Activated naive CD4-positive, alpha-beta T cell (primary cell): ENCODE data around the gene PHTF2.
"Not testable (repeated sequence)": the region's sequence is repeated elsewhere in the genome, so short reads cannot be mapped to it uniquely, and the experiment has no call there.

Experiments used
- DNase-seq, 4 experiments: peaks; one replicate each; lab custom pipeline; 2025; lab: John Stamatoyannopoulos, UW

PHTF2 gene

DNA sequence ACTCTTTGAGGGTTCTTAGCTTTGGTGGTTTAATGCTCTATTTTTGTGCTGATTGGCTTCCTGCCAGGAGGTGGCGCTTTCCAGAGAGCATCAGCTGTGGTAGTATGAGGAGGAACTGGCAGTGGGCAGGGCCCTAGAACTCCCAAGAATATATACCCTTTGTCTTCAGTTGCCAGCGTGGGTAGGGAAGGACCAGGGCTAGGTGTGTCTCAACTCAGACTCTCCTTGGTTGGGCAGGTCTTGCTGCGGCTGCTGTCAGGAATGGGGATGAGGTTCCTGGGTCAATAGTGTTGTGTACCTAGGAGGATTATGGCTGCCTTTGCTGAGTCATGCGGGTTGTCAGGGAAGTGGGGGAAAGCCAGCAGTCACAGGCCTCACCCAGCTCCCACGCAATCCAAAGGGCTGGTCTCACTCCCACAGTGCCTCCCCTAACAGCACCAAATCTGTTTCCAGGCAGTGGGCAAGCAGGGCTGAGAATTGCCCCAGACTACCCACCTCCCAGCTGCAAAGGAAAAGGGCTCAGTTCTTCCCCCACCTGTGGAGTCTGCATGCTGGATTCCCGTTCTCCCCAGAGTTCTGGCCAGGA lies 191.5 kb downstream of the PHTF2 start:
- no peak for DNase-seq

GRCh38 chr7:77991656-77992055 lies 193.1 kb downstream of the PHTF2 start:
- no peak for DNase-seq

DNA sequence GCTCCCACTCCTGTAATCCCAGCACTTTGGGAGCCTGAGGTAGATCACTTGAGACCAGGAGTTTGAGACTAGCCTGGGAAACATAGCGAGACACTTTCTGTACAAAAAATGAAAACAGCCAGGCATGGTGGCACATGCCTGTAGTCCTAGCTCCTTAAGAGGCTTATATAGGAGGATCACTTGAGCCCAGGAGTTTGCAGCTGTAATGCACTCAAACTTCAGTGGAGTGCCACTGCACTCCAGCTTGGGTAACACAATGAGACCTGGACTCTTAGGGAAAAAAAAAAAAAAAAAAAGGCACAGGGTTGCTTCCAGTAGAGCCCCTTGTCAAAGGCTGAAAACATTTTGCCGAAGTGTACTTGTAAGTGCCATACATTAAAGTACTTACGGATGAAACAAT lies 195.3 kb downstream of the PHTF2 start:
- no peak for DNase-seq

- DNase-seq: no peak
Measured at GRCh38 chr7:77995717-77996116, 197.1 kb downstream of the PHTF2 start.

- not testable (repeated sequence) for DNase-seq
Measured at GRCh38 chr7:77999168-77999567, 200.6 kb downstream of the PHTF2 start.

DNA sequence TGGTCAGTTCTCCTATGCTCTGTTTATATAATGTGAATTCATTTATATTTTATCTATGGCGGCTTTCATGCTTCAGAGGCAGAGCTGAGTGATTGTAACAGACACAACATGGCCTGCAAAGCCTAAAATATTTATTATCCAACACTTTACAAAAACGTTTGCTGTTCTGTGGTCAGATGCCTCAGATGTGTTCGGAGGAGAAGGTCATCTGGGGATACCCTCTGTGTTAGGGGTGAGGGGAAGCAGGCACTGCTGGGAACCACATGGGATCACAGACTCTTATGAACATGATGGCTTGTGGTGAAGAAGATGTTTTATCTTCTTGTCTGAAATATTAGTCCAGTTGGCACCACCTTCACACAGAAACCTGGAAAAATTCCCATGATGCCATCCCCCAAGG lies 203.4 kb downstream of the PHTF2 start:
- DNase-seq: no peak

- no peak for DNase-seq
Measured at GRCh38 chr7:78002715-78003114, 204.1 kb downstream of the PHTF2 start.

DNA sequence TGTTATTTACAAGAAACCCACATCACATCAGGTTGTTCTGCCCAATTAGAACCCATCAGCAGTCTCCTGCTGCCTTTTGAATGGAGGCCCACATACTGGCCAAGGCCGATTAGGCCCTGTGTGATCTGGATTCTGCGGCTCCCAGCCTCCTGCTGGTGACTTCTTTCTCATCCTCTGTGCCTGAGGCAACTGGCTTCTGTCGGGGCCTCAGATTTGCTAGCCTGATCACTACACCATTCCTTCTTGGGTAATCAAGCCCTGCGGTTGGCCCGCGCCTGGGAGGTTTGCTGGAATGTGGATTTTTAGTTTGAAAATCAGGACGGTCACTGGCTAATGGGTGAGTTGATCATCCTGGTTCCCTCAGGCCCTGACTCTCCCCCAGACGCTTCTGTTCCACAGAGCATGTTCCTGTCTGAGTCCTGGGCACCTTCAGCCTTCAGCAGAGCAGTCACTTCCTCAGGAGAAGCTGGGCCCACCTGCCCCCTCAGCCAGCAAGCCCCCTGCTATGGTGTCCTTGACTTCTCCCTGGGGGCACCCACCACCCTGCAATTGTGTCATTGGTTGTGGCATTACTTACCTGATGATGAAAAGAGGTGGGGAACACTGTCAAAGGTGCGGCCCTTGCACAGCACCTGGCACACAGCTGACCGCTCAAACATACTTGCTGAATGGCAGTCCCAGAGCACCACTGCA lies 207.6 kb downstream of the PHTF2 start:
- no peak for DNase-seq
